ENCODE measurements around the gene APOL1.
"Not testable (repeated sequence)": the region's sequence is repeated elsewhere in the genome, so short reads cannot be mapped to it uniquely, and the experiment has no call there.

The APOL1 gene, protein sequence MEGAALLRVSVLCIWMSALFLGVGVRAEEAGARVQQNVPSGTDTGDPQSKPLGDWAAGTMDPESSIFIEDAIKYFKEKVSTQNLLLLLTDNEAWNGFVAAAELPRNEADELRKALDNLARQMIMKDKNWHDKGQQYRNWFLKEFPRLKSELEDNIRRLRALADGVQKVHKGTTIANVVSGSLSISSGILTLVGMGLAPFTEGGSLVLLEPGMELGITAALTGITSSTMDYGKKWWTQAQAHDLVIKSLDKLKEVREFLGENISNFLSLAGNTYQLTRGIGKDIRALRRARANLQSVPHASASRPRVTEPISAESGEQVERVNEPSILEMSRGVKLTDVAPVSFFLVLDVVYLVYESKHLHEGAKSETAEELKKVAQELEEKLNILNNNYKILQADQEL

DNA sequence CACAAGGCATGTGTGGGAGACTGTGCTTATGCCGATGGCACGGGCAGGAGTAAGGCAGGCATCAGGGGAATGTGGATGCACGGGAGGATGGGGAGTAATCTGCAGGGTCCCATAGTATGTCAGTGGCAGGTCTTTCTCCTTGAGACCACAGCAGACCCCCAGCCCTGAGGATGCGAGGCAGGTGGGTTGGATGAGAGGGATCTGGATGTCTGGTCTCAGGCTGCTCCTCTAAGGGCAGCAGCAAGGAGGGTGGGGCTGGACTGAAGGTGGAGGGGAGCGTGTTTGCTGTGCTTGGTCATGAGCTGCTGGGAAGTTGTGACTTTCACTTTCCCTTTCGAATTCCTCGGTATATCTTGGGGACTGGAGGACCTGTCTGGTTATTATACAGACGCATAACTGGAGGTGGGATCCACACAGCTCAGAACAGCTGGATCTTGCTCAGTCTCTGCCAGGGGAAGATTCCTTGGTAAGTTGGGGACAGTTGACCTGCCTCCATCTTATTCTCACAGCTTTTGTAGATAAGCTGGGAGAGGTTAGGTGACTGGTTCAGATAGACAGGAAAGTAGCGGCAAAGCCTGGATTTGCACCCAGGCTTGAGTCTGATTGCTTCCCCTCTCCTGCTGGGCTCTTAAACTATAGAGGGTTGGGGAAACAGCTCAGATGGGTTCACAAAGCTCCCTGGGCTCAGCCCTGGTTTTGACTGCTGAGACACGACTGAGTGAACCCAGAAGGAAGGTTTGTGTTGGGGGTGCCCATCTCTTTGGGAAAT, at the start of gene APOL1:
APOL1 (plus strand) TSS at position 380 of the 769 bp plus-strand sequence. CDS start 1,823 bp downstream, outside the sequence.
- Histone ChIP-seq H3K27me3 (ENCODE audit: insufficient read depth, low read length) (no peaks in the 10 kb centered on the region; the same call in 1 of the 2 replicates), H3K4me3 (ENCODE audit: low read length) (no peak within 1 kb of the TSS), H3K4me1 (ENCODE audit: insufficient read depth, low read length) (peaks cover 9% of the 10 kb centered on the region), H3K27ac (ENCODE audit: low read length) (no peak within 1 kb of the TSS), H3K36me3 (ENCODE audit: insufficient read depth, low read depth, low read length) (no peaks in the 10 kb centered on the region), H3K9ac (ENCODE audit: low read depth, low read length) (no peak within 1 kb of the TSS), H3K9me3 (ENCODE audit: insufficient read depth, low read depth, low read length) (peaks cover 13% of the 10 kb centered on the region)

DNA sequence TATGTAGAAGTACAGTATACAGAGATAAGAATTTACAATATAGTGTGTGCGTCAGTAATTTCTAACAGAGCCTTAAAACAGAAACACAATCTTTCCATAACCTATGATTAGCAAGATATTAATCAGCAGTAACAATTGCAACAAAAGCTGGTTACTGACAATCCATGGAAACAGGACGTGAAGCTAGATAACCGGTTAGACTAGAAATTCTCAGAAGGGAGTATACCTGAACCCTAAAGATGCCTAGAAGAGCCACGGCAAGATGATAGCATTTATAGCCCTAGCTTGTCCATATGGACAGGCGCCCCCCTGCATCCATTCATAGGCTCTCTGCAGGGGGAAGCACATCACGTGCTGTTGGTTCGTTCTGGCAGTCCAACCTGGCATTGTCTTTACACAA, 49.5 kb upstream of the APOL1 start:
- not testable (repeated sequence) for H3K36me3 ChIP-seq (ENCODE audit: insufficient read depth, low read depth, low read length); H3K27ac ChIP-seq (ENCODE audit: low read length); H3K4me1 ChIP-seq (ENCODE audit: insufficient read depth, low read length); H3K4me3 ChIP-seq (ENCODE audit: low read length); H3K9me3 ChIP-seq (ENCODE audit: insufficient read depth, low read depth, low read length); H3K9ac ChIP-seq (ENCODE audit: low read depth, low read length); H3K27me3 ChIP-seq (ENCODE audit: insufficient read depth, low read length)

DNA sequence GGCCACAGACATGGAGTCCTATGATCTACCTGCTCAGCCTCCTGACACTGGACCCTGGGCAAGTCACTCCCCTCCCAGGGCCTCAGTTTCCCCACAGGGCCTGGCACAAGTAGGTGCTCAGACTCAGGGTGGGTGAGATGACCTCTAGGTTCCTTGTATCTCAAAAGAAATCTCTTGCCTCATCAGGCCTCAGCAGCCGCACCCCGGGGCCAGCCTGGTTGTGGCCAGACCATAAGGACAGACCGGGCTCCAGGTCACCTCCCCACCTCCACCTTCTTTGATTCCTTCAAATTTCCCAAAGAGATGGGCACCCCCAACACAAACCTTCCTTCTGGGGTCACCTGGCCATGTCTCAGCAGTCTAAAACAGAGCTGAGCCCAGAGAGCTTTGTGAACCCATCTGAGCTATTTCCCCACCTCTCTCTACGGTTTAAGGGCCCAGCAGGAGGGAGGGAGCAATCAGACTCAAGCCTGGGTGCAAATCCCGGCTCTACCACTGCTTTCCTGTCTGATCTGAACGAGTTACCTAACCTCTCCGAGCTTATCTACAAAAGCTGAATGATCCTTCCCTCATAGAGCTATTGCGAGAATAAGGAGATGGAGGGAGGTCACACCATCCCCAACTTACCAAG, 48.8 kb upstream of the APOL1 start:
- Histone ChIP-seq H3K36me3 (ENCODE audit: insufficient read depth, low read depth, low read length) (no peaks in the 10 kb centered on the region), H3K4me3 (ENCODE audit: low read length) (0 out of 2 replicates have a peak overlapping the region, but pooled peaks have one; percentile 23)

DNA sequence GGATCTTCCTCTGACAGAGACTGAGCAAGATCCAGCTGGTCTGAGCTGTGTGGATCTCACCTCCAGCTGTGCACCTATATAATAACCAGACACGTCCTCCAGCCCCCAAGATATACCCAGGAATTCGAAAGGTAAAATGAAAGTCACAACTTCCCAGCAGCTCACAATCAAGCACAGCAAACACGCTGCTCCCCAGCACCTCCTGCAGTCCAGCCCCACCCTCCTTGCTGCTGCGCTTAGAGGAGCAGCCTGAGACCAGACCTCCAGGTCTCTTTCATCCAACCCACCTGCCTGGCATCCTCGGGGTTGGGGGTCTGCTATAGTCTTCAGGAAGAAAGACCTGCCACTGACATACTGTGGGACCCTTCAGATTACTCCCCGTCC, 48.3 kb upstream of the APOL1 start:
- Histone ChIP-seq H3K9me3 (ENCODE audit: insufficient read depth, low read depth, low read length) (no peaks in the 10 kb centered on the region; the same call in 1 of the 2 replicates), H3K27ac (ENCODE audit: low read length) (no peak overlapping the region), H3K4me1 (ENCODE audit: insufficient read depth, low read length) (peaks cover 8% of the 10 kb centered on the region; the same call in 1 of the 2 replicates), H3K36me3 (ENCODE audit: insufficient read depth, low read depth, low read length) (no peaks in the 10 kb centered on the region), H3K9ac (ENCODE audit: low read depth, low read length) (no peak overlapping the region), H3K27me3 (ENCODE audit: insufficient read depth, low read length) (no peaks in the 10 kb centered on the region), H3K4me3 (ENCODE audit: low read length) (0 out of 2 replicates have a peak overlapping the region, but pooled peaks have one; percentile 23)

More for the DNA sequence above, 48.8 kb upstream of the APOL1 start:
- no peaks in the 10 kb centered on the region for H3K9me3 ChIP-seq (ENCODE audit: insufficient read depth, low read depth, low read length)
- no peak overlapping the region for H3K27ac ChIP-seq (ENCODE audit: low read length)
- no peaks in the 10 kb centered on the region for H3K27me3 ChIP-seq (ENCODE audit: insufficient read depth, low read length)
- peaks cover 8% of the 10 kb centered on the region; the same call in 1 of the 2 replicates for H3K4me1 ChIP-seq (ENCODE audit: insufficient read depth, low read length)
- H3K9ac ChIP-seq (ENCODE audit: low read depth, low read length), result no peak overlapping the region

DNA sequence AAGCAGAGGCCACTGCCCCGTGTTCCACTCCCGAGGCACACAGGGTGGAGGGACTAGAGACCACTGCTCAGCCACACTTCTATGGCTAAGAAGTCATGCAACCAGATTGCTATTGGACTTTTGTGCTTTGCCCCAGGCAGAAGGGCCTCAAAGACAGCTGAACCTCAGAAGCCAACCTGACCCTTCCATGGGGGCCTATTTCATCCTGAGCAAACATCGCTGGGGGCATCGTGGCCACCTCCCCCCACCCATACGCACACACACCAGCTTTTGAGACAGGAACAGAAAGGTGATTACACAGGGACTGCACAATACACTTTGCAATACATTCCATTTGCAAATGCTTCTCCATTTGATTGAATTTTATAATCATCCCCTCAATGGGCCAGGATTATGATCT, 47.4 kb upstream of the APOL1 start:
- not testable (repeated sequence) for H3K36me3 ChIP-seq (ENCODE audit: insufficient read depth, low read depth, low read length); H3K27ac ChIP-seq (ENCODE audit: low read length)

DNA sequence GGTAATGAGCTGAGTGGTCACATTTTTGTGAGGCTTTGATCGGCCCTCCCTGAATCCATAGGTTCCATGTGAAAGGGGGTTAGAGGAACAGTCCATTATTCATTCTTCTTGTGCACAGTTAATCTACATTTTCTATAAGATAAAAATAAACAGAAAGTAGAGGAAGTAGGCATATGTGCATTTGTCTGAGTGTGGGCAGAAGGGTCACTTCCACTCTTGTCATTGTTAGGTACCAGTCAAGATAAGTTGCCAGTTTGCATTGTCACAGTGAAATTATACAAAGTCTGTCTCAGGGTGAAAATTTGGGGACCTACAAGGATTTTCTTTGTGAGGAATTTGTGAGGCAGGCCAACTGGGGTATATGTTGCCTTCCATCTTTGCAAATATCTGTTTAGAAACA, 46.7 kb upstream of the APOL1 start:
- Histone ChIP-seq H3K36me3 (ENCODE audit: insufficient read depth, low read depth, low read length) (no peaks in the 10 kb centered on the region), H3K4me3 (ENCODE audit: low read length) (no peak overlapping the region), H3K27ac (ENCODE audit: low read length) (no peak overlapping the region), H3K27me3 (ENCODE audit: insufficient read depth, low read length) (no peaks in the 10 kb centered on the region), H3K9ac (ENCODE audit: low read depth, low read length) (no peak overlapping the region), H3K4me1 (ENCODE audit: insufficient read depth, low read length) (peaks cover 8% of the 10 kb centered on the region; the same call in 1 of the 2 replicates), H3K9me3 (ENCODE audit: insufficient read depth, low read depth, low read length) (no peaks in the 10 kb centered on the region; the same call in 1 of the 2 replicates)

More for the DNA sequence above, 47.4 kb upstream of the APOL1 start:
- not testable (repeated sequence) for H3K9me3 ChIP-seq (ENCODE audit: insufficient read depth, low read depth, low read length); H3K4me3 ChIP-seq (ENCODE audit: low read length); H3K4me1 ChIP-seq (ENCODE audit: insufficient read depth, low read length); H3K27me3 ChIP-seq (ENCODE audit: insufficient read depth, low read length); H3K9ac ChIP-seq (ENCODE audit: low read depth, low read length)

DNA sequence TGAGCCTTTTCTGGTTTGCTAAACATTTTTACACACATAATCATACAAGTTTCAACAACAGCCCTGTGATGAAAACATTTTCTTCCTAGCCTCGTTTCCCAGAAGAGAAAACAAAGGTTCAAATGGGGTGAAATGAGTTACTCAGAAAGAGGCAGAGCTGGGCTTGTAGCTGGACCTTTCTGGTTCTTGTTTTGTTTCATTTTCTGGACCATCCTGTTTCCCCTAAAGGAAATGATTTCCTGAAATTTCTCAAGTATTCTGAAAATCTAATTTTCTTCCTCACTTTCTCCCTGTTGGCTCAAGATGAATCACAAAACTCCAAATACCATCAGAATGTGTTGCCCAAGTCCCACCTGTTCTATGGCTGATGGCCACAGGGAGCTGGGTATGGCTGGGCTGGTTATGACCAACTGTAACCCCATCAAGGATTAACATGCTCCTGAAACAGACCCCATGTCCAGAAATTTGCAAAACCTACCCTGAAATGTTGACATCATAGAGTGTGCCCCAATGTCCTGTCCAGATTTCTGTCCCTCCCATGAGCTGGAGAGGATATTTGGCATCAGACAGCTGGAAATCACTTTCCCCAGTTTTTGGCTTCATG, 44.7 kb upstream of the APOL1 start:
- Histone ChIP-seq H3K4me1 (ENCODE audit: insufficient read depth, low read length) (peaks cover 3% of the 10 kb centered on the region; the same call in 1 of the 2 replicates), H3K4me3 (ENCODE audit: low read length) (no peak overlapping the region), H3K36me3 (ENCODE audit: insufficient read depth, low read depth, low read length) (no peaks in the 10 kb centered on the region), H3K9me3 (ENCODE audit: insufficient read depth, low read depth, low read length) (no peaks in the 10 kb centered on the region; the same call in 1 of the 2 replicates), H3K27ac (ENCODE audit: low read length) (no peak overlapping the region), H3K27me3 (ENCODE audit: insufficient read depth, low read length) (no peaks in the 10 kb centered on the region), H3K9ac (ENCODE audit: low read depth, low read length) (no peak overlapping the region)

DNA sequence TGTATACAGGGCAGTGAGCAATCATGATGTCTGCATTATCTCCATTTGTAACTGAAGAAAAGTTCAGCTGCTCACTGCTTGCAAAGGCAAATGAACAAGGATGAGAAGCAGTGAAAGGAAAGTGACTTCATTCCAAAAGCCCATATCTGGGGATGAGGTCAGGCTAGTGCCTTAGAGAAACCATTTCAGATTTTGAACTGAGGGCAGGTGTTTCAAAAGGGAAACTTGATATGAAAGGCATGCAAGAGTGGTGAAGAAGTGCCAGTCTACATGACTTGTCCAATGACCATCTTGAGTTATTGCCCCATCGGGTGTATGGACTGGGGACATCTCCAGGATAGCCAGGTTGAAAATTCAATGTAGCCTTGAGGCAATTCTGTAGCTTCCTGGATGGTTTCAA, 44.0 kb upstream of the APOL1 start:
- Histone ChIP-seq H3K4me3 (ENCODE audit: low read length) (no peak overlapping the region), H3K27me3 (ENCODE audit: insufficient read depth, low read length) (no peaks in the 10 kb centered on the region), H3K9me3 (ENCODE audit: insufficient read depth, low read depth, low read length) (no peaks in the 10 kb centered on the region; the same call in 1 of the 2 replicates), H3K9ac (ENCODE audit: low read depth, low read length) (no peak overlapping the region), H3K27ac (ENCODE audit: low read length) (no peak overlapping the region), H3K4me1 (ENCODE audit: insufficient read depth, low read length) (peaks cover 3% of the 10 kb centered on the region; the same call in 1 of the 2 replicates), H3K36me3 (ENCODE audit: insufficient read depth, low read depth, low read length) (no peaks in the 10 kb centered on the region)

DNA sequence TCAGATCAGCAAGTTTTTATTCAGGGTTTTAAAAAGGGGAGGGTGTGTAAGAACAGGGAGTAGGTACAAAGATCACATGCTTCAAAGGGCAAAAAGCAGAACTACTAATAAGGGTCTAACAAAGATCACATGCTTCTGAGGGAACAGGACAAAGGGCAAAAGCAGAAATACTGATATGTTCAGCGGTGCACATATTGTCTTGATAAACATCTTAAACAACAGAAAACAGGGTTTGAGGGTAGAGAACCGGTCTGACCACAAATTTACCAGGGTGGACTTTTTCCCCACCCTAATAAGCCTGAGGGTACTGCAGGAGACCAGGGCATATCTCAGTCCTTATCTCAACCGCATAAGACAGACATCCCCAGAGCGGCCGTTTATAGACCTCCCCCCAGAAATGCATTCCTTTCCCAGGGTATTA, 43.4 kb upstream of the APOL1 start:
- H3K9me3 ChIP-seq (ENCODE audit: insufficient read depth, low read depth, low read length); H3K27ac ChIP-seq (ENCODE audit: low read length); H3K4me3 ChIP-seq (ENCODE audit: low read length); H3K36me3 ChIP-seq (ENCODE audit: insufficient read depth, low read depth, low read length); H3K4me1 ChIP-seq (ENCODE audit: insufficient read depth, low read length); H3K27me3 ChIP-seq (ENCODE audit: insufficient read depth, low read length); H3K9ac ChIP-seq (ENCODE audit: low read depth, low read length): not testable (repeated sequence)

DNA sequence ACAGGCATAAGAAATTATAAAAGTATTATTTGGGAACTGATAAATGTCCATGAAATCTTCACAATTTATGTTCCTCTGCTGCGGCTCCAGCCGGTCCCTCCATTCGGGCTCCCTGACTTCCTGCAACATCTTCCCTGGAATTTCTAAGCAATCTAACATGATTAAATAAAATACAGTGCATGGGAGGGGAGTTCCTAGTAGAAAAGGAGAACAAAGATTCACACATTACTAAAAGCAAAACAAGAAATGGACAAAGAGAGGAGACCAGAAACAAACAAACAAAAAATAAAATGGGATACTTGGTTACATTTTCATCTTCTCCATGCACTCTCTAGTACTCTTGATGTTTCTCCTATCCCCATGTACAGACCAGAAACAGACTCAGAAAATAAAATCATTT, 42.7 kb upstream of the APOL1 start:
- Histone ChIP-seq H3K9ac (ENCODE audit: low read depth, low read length) (no peak overlapping the region), H3K27me3 (ENCODE audit: insufficient read depth, low read length) (no peaks in the 10 kb centered on the region; the same call in 1 of the 2 replicates), H3K9me3 (ENCODE audit: insufficient read depth, low read depth, low read length) (no peaks in the 10 kb centered on the region; the same call in 1 of the 2 replicates), H3K27ac (ENCODE audit: low read length) (no peak overlapping the region), H3K4me1 (ENCODE audit: insufficient read depth, low read length) (no peaks in the 10 kb centered on the region), H3K36me3 (ENCODE audit: insufficient read depth, low read depth, low read length) (no peaks in the 10 kb centered on the region), H3K4me3 (ENCODE audit: low read length) (no peak overlapping the region)

DNA sequence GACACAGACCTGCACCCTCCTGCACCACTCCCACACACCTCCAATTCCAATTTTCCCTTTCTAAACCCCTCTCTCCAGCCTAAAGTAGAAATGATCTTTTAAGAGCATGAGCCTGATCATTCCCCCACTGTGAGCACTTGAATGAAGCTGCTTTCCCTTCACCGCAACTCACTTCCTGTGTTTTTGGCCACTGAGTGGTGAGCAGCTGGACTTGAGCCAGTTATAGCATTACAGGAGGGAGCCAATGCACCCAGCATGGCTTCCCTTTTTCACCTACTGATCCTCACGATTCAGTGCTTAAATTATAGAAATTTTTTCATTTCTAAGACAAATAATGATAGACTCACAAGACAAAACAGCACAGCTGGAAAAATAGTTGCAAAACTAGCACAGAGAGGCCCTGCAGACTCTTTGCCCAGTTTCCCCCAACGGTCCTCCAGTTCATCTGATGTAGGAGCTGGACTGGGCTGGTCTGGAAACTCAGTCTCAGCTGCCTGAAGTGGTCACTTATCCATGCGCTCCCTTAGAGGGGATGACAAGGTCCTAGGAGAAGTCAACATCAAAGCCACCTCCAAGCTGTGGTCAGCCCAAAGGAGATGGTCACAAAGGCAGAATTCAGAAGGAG, 41.6 kb upstream of the APOL1 start:
- Histone ChIP-seq H3K4me1 (ENCODE audit: insufficient read depth, low read length) (no peaks in the 10 kb centered on the region), H3K27ac (ENCODE audit: low read length) (no peak overlapping the region), H3K27me3 (ENCODE audit: insufficient read depth, low read length) (no peaks in the 10 kb centered on the region; the same call in 1 of the 2 replicates), H3K36me3 (ENCODE audit: insufficient read depth, low read depth, low read length) (no peaks in the 10 kb centered on the region), H3K9ac (ENCODE audit: low read depth, low read length) (no peak overlapping the region), H3K4me3 (ENCODE audit: low read length) (no peak overlapping the region), H3K9me3 (ENCODE audit: insufficient read depth, low read depth, low read length) (no peaks in the 10 kb centered on the region; the same call in 1 of the 2 replicates)

All from iPS-20b (cell line).